RPMI8226 (cell line): ENCODE results near the gene EIF2D.
A peak's percentile ranks its signal among the peaks of the same experiment; 100 is the strongest.

ENCODE experiments used
- DNase-seq: peaks from one replicate; pipeline ENCODE4 v3.0.0-alpha.2; 2015

Gene EIF2D

DNA sequence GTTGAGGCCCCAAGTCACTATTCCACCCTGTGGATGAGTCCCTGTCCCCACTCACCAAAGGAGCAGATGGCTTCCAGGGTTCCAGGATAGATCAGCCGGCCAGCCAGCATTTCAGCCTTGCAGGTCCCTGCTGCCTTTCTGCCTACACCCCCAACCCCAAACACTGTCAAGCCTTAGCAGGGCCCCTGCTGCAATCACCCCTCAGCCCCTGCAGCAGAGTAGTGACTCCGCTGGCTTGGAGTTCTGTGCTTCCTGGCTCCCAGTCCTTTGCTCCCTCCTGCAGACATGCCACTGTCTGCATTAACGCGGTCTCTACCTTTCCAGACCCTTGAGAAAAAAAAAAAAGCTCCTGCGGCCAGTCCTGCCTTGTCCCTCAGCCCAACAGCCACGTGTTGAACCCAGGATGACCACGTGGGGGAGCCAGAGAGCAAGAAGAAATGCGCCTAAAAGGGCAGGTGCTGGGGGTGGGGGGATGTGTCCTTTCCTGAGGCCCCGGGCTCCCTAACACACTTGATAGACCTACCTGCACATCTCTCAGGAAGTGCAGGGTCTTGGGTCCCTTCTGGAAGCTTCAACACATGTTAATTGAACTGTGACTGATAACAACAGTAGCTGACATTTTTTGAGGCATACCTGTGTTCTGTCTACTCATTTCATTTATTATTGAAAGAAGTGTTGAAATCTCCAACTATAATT lies 67.6 kb downstream of the EIF2D start:
- peak; percentile 84 for DNase-seq
